Adrenal gland (tissue), 12 donors: ENCODE measurements around the gene TPST1. TPM values are rescaled to one million over a fixed set of nuclear protein-coding genes. Genes with fewer than 3 reads are reported as not detected.

Source experiments
- DNase-seq, 7 donors: peaks; one replicate each; pipeline ENCODE4 v3.0.0-alpha.2; 2019 to 2020
- H3K27ac ChIP-seq, 5 donors: fragments of 200-600 bp; sonication (generic) in 4 of 5; 1 replicate in 3 of 5; 2 replicates in 2 of 5; pipeline versions ENCODE4 v1.5.1 to v1.8.0; 2016 to 2020; ENCODE audit warnings: mild to moderate bottlenecking in 1 of 5
- H3K27me3 ChIP-seq: fragments of 200-600 bp; 2 replicates; pipeline ENCODE4 v1.8.0; 2021
- H3K36me3 ChIP-seq, 2 donors: fragments of 200-600 bp; replicated peaks in 1 of 2; 1 replicate in 1 of 2; 2 replicates in 1 of 2; pipeline versions ENCODE4 v1.5.1 to v1.8.0; 2018 to 2022
- H3K4me1 ChIP-seq, 2 donors: fragments of 200-600 bp; replicated peaks in 1 of 2; 1 replicate in 1 of 2; 2 replicates in 1 of 2; pipeline versions ENCODE4 v1.5.1 to v1.8.0; 2018 to 2021
- H3K4me3 ChIP-seq, 4 donors: fragments of 200-600 bp; sonication (generic) in 3 of 4; one replicate each; pipeline ENCODE4 v1.5.1; 2016 to 2018
- H3K9me3 ChIP-seq, 3 donors: fragments of 200-600 bp; sonication (generic) in 1 of 3; replicated peaks in 1 of 3; 1 replicate in 2 of 3; 2 replicates in 1 of 3; pipeline versions ENCODE4 v1.5.1 to v1.8.0; 2016 to 2021
- POLR2A ChIP-seq, 2 donors: fragments of 450-650 bp; IDR thresholded peaks; one replicate each; pipeline ENCODE4 v1.6.1; 2017; ENCODE audit warnings: antibody characterized with exemption in 2 of 2, mild to moderate bottlenecking in 2 of 2, moderate library complexity in 1 of 2
- WGBS, 4 donors: extraction: QIAGEN DNeasy Blood & Tissue Kit in 2 of 4; methylation state at CpG; one replicate each; pipeline versions ENCODE4 v1.1.5 to v1.1.7; 2013 to 2017; 5-methylcytosine and 5-hydroxymethylcytosine counted together
- intact Hi-C, 2 donors: fragments of 100-400 bp; cut with DNase I; formaldehyde crosslinking; loops; one replicate each; pipeline versions ENCODE4 v1.14.1 to v1.15.0; 2022 to 2023
- polyA plus RNA-seq, 3 donors: library from polyadenylated mRNA; stranded (reverse); fragments of 200-250 nt in 2 of 3; fragments of 350-450 nt in 1 of 3; fragmentation: Illumina TruSeq in 1 of 3; extraction: RNeasy Lipid Tissue Mini Kit (QIAGEN cat#74804) in 1 of 3; gene quantifications; one replicate each; pipeline ENCODE4 v1.2.3, GENCODE V29; 2013 to 2014
- total RNA-seq, 9 donors: library from RNA; depleted of rRNA in 4 of 9; stranded (reverse); fragments of >200 nt in 4 of 9; fragments of 120-200 nt in 1 of 9; fragmentation: NEBNext Ultra II Directional in 1 of 9; extraction: Animal tissue kit (Norgen Biotek cat#: 25700) in 1 of 9; gene quantifications; one replicate each; pipeline versions ENCODE4 v1.1.0 to v1.2.4, GENCODE V29; 2013 to 2023
- TF ChIP-seq, protein P1 (sequence below), 6 experiments: fragments of 450-650 bp in 4 of 6; fragments of 200-600 bp in 2 of 6; sonication (generic) in 1 of 6; IDR thresholded peaks; 1 replicate in 5 of 6; 2 replicates in 1 of 6; pipeline versions ENCODE4 v1.5.1 to v1.8.0; 2016 to 2021; ENCODE audit warnings: antibody characterized with exemption in 6 of 6, mild to moderate bottlenecking in 2 of 6, moderate library complexity in 1 of 6
- donor health status: healthy with polysubstance abuse.
- donor health status: Bipolar disorder and iron deficiency.
- donor health status: DM: yes; HTN: yes; CAD: no.
- donor health status: DM: no; HTN: no; CAD: no.
- donor health status: DM: no; HTN: no; CAD: no.
- donor health status: DM: yes; HTN: yes; CAD: no.

Gene TPST1
- total and polyA plus RNA-seq, 12 donors = 6.8 to 70.2 (median 27.2) TPM

GRCh38 chr7:66330961-66331360, 125.8 kb downstream of the TPST1 start:
- Histone ChIP-seq H3K4me3 (no peak overlapping the region), H3K36me3 (no peaks in the 10 kb centered on the region), H3K9me3 (no peaks in the 10 kb centered on the region), H3K27ac (peak overlapping the region in 2 of 5 donors; percentile 24 to 25), H3K27me3 (no peaks in the 10 kb centered on the region), H3K4me1 (peaks cover 0 to 26% of the 10 kb centered on the region in 2 donors)
- intact Hi-C loops = loop anchor here in 1 of 2 donors (10.0 kb wide), 1 partner anchor 56 kb away; no protein-coding TSS in a partner anchor
- peak; percentile 43 to 89 (median 64) for DNase-seq
- no peak for TF ChIP-seq POLR2A (IDR thresholded peaks at IDR 0.05)
- TF ChIP-seq, protein P1, sequence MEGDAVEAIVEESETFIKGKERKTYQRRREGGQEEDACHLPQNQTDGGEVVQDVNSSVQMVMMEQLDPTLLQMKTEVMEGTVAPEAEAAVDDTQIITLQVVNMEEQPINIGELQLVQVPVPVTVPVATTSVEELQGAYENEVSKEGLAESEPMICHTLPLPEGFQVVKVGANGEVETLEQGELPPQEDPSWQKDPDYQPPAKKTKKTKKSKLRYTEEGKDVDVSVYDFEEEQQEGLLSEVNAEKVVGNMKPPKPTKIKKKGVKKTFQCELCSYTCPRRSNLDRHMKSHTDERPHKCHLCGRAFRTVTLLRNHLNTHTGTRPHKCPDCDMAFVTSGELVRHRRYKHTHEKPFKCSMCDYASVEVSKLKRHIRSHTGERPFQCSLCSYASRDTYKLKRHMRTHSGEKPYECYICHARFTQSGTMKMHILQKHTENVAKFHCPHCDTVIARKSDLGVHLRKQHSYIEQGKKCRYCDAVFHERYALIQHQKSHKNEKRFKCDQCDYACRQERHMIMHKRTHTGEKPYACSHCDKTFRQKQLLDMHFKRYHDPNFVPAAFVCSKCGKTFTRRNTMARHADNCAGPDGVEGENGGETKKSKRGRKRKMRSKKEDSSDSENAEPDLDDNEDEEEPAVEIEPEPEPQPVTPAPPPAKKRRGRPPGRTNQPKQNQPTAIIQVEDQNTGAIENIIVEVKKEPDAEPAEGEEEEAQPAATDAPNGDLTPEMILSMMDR (IDR thresholded peaks at IDR 0.05) = no peak
- 51 to 78% (median 68%) methylated on average over 1 of the region's 1 CpG for WGBS, 4 donors

DNA sequence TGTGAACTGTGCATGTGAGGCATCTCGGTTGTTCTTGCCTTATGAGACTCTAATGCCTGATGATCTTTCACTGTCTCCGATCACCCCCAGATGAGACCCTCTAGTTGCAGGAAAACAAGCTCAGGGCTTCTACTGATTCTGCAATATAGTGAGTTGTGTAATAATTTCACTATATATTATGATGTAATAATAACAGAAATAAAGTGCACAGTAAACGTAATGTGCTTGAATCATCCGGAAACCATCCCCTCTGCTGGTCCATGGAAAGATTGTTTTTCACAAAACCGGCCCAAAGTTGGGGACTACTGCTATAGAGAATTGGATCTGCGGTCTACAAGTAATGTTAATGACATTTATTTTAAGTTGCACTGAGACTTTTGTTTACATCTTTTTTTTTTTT, 126.7 kb downstream of the TPST1 start:
- no peaks in the 10 kb centered on the region for H3K9me3 ChIP-seq
- 86 to 92% (median 88%) methylated on average over 6 of the region's 6 CpGs for WGBS, 4 donors
- TF ChIP-seq, protein P1 (IDR thresholded peaks at IDR 0.05) = no peak
- no peak for TF ChIP-seq POLR2A (IDR thresholded peaks at IDR 0.05)
- H3K27me3 ChIP-seq = no peaks in the 10 kb centered on the region
- DNase-seq = no peak
- no peak overlapping the region for H3K27ac ChIP-seq
- H3K36me3 ChIP-seq = no peaks in the 10 kb centered on the region
- no peak overlapping the region for H3K4me3 ChIP-seq
- intact Hi-C loops = loop anchor here in 1 of 2 donors (10.0 kb wide), 1 partner anchor 57 kb away; no protein-coding TSS in a partner anchor
- peaks cover 0 to 22% of the 10 kb centered on the region in 2 donors for H3K4me1 ChIP-seq

- Histone ChIP-seq H3K27ac (no peak overlapping the region), H3K4me1 (peaks cover 0 to 14% of the 10 kb centered on the region in 2 donors), H3K4me3 (no peak overlapping the region), H3K36me3 (no peaks in the 10 kb centered on the region), H3K9me3 (no peaks in the 10 kb centered on the region), H3K27me3 (no peaks in the 10 kb centered on the region)
- intact Hi-C loops = loop anchor here in 1 of 2 donors (10.0 kb wide), 1 partner anchor 59 kb away; no protein-coding TSS in a partner anchor
- no peak for TF ChIP-seq POLR2A (IDR thresholded peaks at IDR 0.05)
- TF ChIP-seq, protein P1 (IDR thresholded peaks at IDR 0.05) = no peak
- DNase-seq = no peak
- 97 to 100% (median 100%) methylated on average over 1 of the region's 1 CpG for WGBS, 4 donors
Observed at GRCh38 chr7:66333443-66333842, 128.3 kb downstream of the TPST1 start.

DNA sequence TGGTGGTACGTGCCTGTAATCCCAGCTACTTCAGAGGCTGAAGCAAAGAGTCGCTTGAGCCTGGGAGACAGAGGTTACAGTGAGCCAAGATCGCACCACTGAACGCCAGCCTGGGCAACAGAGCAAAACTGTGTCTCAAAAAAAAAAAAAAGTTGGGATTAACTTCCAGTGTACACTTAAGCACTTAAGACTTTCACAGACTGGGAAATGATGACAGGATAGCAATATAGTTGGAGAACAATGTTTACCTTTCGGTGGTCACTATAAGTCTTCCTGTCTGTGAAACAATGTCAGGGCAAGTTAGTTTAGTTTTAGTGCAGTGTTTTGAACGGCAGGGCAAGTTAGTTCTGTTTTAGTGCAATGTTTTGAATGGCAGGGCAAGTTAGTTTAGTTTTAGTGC, 130.2 kb downstream of the TPST1 start:
- Histone ChIP-seq H3K4me3 (no peak overlapping the region), H3K36me3 (no peaks in the 10 kb centered on the region), H3K9me3 (no peaks in the 10 kb centered on the region), H3K27ac (no peak overlapping the region), H3K27me3 (no peaks in the 10 kb centered on the region), H3K4me1 (peaks cover 0 to 14% of the 10 kb centered on the region in 2 donors)
- TF ChIP-seq, protein P1 (IDR thresholded peaks at IDR 0.05) = no peak
- TF ChIP-seq POLR2A (IDR thresholded peaks at IDR 0.05) = no peak
- 87 to 95% (median 92%) methylated on average over 6 of the region's 6 CpGs for WGBS, 4 donors
- intact Hi-C loops = loop anchor here in 1 of 2 donors (10.0 kb wide), 1 partner anchor 61 kb away; no protein-coding TSS in a partner anchor
- no peak for DNase-seq
